GM13977 (cell line): ENCODE data around the gene MAP3K2.

Experiments
- DNase-seq: peaks from one replicate; pipeline ENCODE4 v3.0.0; 2012; ENCODE audit warnings: low spot score
- in situ Hi-C: fragments of 300-500 bp; cut with MboI; formaldehyde crosslinking; loops from one replicate; pipeline ENCODE4 v1.12.0; 2022; ENCODE audit warnings: low sequenced_read_pairs, low pct_unique_long_range_greater_than_20kb, mixed read lengths, inconsistent platforms; ENCODE audit not compliant: unreplicated experiment
- TF ChIP-seq, protein P1 (sequence below): IDR thresholded peaks from 2 replicates; pipeline ENCODE4 v1.5.1; 2012; ENCODE audit warnings: mild to moderate bottlenecking, control low read depth; ENCODE audit not compliant: insufficient read depth; ENCODE audit errors: extremely low read depth, missing control alignments

The MAP3K2 gene

DNA sequence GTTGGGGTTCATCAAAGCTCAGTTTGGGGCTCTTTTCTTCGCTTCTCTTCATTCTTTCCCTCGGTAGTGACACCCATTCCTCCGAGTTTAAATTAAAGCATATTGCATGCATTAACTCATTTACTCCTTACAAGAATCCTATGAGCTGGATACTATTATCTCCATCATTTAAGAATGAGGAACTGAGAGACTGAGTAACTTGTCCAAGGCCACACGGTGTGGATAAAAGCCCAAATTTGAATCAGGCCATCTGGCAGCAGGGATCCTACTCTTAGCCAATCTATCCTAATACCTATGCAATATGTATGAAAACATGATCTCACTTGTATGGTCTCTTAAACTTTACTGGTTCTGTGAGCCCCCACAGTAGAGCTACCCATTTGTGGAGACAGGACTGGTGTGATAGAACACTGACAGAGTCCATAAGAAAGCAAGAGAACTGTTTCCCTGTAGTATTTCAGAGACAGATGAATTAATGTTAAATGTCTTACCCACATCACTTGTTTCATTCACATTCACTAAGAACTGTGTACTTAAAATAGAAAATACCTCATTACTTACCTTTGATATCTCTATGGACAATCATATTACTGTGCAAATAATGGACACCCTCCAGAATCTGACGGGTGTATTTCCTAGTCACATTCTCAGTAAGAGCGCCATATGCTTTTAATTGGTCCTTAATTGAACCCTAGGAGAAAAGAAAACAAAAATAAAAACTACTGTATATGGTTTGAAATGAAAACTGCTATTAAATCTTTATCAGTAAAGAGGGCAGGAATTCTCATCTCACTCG, 73.4 kb downstream of the MAP3K2 start:
- in situ Hi-C loops, result no loop called here
- TF ChIP-seq, protein P1, sequence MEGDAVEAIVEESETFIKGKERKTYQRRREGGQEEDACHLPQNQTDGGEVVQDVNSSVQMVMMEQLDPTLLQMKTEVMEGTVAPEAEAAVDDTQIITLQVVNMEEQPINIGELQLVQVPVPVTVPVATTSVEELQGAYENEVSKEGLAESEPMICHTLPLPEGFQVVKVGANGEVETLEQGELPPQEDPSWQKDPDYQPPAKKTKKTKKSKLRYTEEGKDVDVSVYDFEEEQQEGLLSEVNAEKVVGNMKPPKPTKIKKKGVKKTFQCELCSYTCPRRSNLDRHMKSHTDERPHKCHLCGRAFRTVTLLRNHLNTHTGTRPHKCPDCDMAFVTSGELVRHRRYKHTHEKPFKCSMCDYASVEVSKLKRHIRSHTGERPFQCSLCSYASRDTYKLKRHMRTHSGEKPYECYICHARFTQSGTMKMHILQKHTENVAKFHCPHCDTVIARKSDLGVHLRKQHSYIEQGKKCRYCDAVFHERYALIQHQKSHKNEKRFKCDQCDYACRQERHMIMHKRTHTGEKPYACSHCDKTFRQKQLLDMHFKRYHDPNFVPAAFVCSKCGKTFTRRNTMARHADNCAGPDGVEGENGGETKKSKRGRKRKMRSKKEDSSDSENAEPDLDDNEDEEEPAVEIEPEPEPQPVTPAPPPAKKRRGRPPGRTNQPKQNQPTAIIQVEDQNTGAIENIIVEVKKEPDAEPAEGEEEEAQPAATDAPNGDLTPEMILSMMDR, result no peak
- no peak for DNase-seq

DNA sequence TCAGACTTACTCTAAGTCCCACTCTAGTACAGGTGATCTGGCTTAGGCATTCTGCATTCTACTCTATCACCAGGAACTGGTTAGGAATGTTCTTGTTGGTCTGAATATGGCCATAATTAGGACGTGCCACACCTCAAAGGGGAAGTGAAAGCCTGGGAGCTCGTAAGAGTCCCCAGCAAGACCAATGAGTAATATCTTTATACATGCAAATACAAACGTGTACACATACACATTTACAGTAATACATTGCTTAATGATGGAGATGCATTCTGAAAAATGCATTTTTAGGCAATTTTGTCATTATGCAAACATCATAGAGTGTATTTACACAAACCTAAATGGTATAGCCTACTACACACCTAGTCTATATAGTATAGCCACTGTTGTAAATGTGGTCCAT, 74.4 kb downstream of the MAP3K2 start:
- TF ChIP-seq, protein P1, result no peak
- in situ Hi-C loops, result no loop called here
- peak; percentile 32 for DNase-seq

DNA sequence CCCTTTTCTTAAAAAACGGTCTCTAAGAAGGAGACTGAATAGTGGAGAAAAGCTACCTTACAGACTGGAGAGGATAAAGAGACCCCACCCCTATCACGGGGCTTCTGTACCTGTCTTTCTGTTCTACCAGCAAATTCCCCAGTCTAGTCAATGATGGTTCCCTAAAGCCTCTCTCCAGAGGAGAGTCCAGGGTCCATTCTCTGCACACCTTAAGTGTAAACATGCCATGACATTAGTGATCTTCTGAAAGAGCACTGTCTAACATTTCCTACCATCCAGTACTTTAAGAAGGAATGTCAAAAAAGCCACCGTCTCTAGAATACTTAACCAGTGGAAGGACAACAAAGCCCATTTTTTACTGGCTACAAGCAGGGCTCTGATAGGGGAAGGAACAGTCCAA, 76.8 kb downstream of the MAP3K2 start:
- no peak for DNase-seq
- in situ Hi-C loops, result no loop called here
- TF ChIP-seq, protein P1, result no peak

DNA sequence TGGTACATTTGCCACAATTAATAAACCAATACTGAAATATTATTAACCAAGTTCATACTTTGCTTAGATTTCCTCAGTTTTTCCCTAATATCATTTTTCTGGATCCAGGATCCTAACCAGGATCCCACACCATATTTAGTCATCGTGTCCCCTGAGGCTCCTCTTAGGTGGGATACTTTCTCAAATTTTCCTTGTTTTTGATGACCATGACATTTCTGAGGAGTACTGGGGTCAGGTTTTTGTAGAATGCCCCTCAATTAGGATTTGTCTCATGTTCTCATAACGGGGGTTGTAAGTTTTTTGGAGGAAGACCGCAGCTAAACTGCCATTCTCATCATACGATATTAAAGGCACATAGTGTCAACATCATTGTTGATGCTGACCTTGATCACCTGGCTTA, 78.3 kb downstream of the MAP3K2 start:
- TF ChIP-seq, protein P1, result no peak
- in situ Hi-C loops, result no loop called here
- no peak for DNase-seq

DNA sequence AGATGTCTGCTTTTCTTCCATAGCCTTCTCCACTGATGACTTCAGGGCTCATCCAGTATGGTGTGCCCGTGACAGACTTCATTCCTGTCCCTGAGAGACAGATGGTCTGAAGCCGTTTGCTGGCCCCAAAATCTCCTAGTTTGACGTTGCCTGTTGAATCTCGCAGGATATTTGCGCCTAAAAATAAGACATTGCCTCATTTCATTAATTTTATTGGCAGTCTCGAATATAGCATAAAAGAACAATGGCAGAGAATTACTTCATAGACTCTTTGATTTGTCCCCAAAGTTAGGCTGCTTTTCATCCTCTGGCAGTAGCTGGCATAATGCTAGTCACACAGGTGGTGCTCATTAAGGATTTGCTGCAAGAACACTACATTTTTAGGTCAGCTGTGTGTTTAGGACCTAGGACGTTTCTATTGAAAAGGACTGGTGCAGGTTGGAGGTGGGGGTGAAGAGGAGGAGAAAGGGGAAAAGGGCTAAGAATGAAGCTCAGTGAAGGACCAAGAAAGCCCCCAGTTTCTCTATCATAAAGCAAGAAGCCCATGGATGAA, 79.1 kb downstream of the MAP3K2 start:
- in situ Hi-C loops, result no loop called here
- TF ChIP-seq, protein P1, result no peak
- DNase-seq, result no peak

DNA sequence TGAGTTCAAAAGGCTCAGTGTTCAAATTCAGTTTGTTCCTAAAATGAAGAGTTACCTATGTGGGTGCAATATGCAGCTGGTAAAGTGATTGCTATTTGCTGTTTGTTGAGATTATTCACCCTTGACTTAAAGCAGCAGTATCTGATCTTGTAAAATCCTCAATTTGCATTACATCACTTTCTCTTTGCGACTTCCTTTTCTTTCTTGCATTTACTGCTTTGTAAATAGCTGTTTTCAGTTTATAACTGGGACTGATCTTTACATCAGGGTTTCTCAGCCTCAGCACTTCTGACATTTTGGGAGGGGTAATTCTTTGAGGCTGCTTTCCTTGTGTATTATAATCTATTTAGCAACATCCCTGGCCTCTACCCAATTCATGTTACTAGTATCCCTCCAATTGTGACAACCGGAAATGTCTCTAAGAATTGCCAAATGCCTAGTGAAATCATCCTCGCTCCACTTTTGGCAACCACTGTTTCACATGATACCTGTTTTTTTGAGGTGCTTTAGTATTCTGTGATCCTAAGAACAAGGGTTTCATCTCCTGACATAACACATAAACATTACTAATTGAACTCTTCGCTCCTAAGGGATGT, 81.7 kb downstream of the MAP3K2 start:
- TF ChIP-seq, protein P1, result no peak
- in situ Hi-C loops, result no loop called here
- DNase-seq, result no peak
